ENCODE measurements around the gene TNPO2.

Gene TNPO2

DNA sequence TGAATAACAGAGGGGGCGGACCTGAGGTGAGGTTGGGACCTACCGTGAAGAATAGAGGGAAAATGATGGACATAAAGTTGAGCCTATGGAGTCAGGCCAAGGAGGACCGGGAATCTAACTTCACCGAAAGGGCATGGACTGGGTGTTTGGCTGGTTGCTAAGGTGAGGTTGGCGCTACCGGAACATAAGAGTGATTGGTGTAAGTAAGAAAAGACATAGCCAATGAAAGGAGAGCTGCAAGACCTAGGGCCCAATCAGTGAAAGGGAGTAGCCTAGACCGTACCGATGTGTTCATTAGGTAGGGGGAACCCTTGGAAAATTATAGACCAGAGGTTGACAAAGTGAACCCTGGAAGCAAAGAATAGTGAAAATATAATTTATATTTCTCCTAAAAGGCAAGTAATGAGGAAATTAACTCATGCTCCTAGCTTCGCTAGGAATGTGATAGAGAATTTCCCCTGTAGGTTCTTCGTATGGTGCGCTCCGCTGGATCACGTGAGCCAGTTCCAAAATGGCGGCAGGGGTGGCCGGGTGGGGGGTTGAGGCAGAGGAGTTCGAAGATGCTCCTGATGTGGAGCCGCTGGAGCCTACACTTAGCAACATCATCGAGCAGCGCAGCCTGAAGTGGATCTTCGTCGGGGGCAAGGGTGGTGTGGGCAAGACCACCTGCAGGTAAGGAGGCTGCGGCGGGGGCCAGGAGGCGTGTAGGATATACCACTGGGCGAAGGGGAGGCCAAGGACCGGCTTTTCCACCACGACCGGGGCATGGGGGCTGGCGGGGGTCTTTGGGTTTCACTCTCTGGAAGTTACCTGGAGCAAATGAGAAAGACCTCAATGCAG lies 13.5 kb upstream of the TNPO2 start, which contains the start of gene GET3:
Gene GET3, plus strand, starts transcription at position 503 of the 840 bp plus-strand sequence. Its CDS starts 9 bp downstream, at position 512.
- DNase-seq (ENCODE audit: extremely low read depth, insufficient read length): peak; percentile 85
- Histone ChIP-seq H3K27me3 (replicated peaks; ENCODE audit: control insufficient read depth, insufficient read depth, low read length) (no peaks in the 10 kb centered on the region), H3K4me3 (replicated peaks; ENCODE audit: low read depth, low read length) (peak within 1 kb of the TSS; percentile 99), H3K36me3 (ENCODE audit: control insufficient read depth, insufficient read depth, low read length) (peaks cover 3% of the 10 kb centered on the region)
- TF ChIP-seq, protein P1, sequence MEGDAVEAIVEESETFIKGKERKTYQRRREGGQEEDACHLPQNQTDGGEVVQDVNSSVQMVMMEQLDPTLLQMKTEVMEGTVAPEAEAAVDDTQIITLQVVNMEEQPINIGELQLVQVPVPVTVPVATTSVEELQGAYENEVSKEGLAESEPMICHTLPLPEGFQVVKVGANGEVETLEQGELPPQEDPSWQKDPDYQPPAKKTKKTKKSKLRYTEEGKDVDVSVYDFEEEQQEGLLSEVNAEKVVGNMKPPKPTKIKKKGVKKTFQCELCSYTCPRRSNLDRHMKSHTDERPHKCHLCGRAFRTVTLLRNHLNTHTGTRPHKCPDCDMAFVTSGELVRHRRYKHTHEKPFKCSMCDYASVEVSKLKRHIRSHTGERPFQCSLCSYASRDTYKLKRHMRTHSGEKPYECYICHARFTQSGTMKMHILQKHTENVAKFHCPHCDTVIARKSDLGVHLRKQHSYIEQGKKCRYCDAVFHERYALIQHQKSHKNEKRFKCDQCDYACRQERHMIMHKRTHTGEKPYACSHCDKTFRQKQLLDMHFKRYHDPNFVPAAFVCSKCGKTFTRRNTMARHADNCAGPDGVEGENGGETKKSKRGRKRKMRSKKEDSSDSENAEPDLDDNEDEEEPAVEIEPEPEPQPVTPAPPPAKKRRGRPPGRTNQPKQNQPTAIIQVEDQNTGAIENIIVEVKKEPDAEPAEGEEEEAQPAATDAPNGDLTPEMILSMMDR (IDR thresholded peaks at IDR 0.05; ENCODE audit: insufficient read depth, low read length, poor library complexity, severe bottlenecking): no peak

DNA sequence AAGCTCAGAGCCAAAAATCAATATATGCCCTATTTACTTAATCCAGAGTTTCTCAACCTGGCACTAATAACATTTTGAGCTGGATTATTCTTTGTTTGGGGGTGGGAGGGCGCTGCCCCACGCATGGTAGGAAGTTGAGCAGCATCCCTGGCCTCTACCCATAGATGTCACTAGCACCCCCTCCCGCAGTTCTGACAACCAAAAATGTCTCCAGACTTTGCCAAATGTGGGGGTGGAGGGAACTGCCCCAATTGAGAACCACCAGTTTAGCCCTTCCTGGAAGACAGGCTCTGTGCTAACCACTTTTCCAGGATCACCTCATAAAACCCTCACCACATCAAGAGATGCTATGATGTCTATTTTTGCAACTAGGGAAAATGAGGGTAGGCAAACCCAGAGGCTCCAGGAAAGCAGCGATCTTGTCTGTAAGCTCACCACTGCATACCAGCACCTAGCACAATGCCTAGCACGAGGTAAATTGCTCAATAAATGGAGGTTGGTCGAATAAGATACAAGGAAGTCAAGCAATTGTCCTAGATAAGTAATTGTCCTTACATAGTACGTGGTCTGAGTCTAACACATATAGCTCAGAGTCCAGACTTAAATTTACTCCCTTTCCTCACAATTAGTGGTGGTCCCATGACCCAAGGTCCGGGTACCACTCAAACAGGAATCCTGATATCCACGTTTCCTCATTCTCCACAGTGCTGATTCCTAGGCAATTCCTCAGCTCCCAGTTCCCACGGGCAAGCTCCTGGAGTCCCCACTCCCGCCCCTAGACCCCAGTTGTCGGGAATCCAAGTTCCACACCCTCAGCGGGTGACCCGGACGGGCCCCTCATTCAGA lies 9.9 kb upstream of the TNPO2 start:
- H3K36me3 ChIP-seq (ENCODE audit: control insufficient read depth, insufficient read depth, low read length): peaks cover 18% of the 10 kb centered on the region
- H3K27me3 ChIP-seq (replicated peaks; ENCODE audit: control insufficient read depth, insufficient read depth, low read length): no peaks in the 10 kb centered on the region
- peak overlapping the region; percentile 83 for H3K4me3 ChIP-seq (replicated peaks; ENCODE audit: low read depth, low read length)
- TF ChIP-seq, protein P1 (IDR thresholded peaks at IDR 0.05; ENCODE audit: insufficient read depth, low read length, poor library complexity, severe bottlenecking): peak; percentile 81
- DNase-seq (ENCODE audit: extremely low read depth, insufficient read length): no peak

DNA sequence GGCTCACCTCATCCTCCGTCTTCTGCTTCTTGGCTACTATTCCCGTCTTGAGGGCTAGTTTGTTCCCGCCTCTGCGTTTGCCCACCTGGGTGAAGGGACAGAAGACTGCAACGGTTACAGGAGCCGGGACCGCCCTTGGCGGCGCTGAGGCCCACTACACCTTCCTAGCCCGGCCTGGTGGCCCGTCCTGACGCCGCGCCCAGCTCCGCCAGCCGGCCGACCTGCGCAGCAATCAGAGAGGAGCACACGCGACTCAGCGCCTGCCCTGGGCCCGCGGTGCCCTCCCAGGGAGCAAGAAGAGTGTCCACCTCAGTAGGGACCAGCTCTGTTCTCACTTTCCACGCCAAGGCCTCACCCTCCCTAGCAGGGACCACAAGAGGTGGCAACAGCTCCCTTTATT lies 7.6 kb upstream of the TNPO2 start:
- Histone ChIP-seq H3K4me3 (replicated peaks; ENCODE audit: low read depth, low read length) (no peak overlapping the region), H3K27me3 (replicated peaks; ENCODE audit: control insufficient read depth, insufficient read depth, low read length) (no peaks in the 10 kb centered on the region), H3K36me3 (ENCODE audit: control insufficient read depth, insufficient read depth, low read length) (peaks cover 22% of the 10 kb centered on the region)
- no peak for DNase-seq (ENCODE audit: extremely low read depth, insufficient read length)
- TF ChIP-seq, protein P1 (IDR thresholded peaks at IDR 0.05; ENCODE audit: insufficient read depth, low read length, poor library complexity, severe bottlenecking): no peak

DNA sequence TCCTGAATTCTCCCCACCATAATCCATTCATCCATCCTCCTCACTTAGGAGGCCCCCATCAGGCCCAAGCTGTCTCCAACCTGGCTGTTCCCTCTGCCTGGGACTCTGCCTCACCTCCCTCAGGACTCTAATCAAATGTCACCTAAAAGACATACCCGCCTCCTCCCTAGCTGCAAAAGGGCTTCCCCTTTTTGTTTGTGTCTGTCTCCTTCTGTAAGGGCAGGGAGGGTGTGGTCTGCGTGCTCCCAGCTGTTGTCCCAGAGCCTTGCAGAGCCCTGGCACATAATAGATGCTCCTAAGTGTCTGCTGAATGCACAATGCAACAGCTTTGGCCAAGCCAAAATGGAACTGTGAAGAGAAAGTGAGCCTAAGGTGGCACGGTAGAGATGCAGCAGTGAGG lies 6.3 kb upstream of the TNPO2 start:
- H3K4me3 ChIP-seq (replicated peaks; ENCODE audit: low read depth, low read length): no peak overlapping the region
- peaks cover 22% of the 10 kb centered on the region for H3K36me3 ChIP-seq (ENCODE audit: control insufficient read depth, insufficient read depth, low read length)
- no peaks in the 10 kb centered on the region for H3K27me3 ChIP-seq (replicated peaks; ENCODE audit: control insufficient read depth, insufficient read depth, low read length)
- DNase-seq (ENCODE audit: extremely low read depth, insufficient read length): no peak
- TF ChIP-seq, protein P1 (IDR thresholded peaks at IDR 0.05; ENCODE audit: insufficient read depth, low read length, poor library complexity, severe bottlenecking): no peak

DNA sequence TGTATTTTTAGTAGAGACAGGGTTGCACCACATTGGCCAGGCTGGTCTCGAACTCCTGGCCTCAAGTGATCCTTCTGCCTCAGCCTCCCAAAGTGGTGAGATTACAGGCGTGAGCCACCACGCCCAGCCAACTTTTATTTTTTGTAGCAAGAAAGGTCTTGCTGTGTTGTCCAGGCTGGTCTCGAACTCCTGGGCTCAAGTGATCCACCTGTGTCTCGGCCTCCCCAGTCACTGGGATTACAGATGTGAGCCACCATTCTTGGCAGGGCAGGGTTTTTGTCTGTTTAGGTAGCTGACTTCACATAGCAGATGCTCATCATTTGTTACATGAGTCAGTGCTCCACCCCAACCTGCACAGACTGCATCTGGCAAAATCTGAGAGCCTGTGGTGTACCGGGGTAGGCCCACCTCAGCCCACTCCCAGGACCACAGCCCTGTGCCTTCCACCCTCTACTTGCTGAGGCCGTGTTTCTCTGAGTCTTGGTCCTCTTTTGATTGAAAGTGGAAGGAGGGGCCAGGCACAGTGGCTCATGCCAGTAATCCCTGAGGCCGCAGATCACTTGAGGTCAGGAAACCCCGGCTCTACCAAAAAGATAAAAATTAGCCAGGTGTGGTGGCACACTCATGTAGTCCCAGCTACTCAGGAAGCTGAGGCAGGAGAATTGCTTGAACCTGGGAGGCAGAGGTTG lies 4.2 kb upstream of the TNPO2 start:
- peaks cover 22% of the 10 kb centered on the region for H3K36me3 ChIP-seq (ENCODE audit: control insufficient read depth, insufficient read depth, low read length)
- no peak for DNase-seq (ENCODE audit: extremely low read depth, insufficient read length)
- no peaks in the 10 kb centered on the region for H3K27me3 ChIP-seq (replicated peaks; ENCODE audit: control insufficient read depth, insufficient read depth, low read length)
- TF ChIP-seq, protein P1 (IDR thresholded peaks at IDR 0.05; ENCODE audit: insufficient read depth, low read length, poor library complexity, severe bottlenecking): no peak
- no peak overlapping the region for H3K4me3 ChIP-seq (replicated peaks; ENCODE audit: low read depth, low read length)

Data from GM06990 (cell line).